ENCODE data around the gene MUS81. TPM values are rescaled to one million over a fixed set of nuclear protein-coding genes. Genes with fewer than 3 reads are reported as not detected.

The MUS81 gene
- total and polyA plus RNA-seq, 2 of the 13 experiments (the other 11 are each of a cell fraction or from before 2014, with no cell fraction given), result 25.6 to 30.2 TPM

DNA sequence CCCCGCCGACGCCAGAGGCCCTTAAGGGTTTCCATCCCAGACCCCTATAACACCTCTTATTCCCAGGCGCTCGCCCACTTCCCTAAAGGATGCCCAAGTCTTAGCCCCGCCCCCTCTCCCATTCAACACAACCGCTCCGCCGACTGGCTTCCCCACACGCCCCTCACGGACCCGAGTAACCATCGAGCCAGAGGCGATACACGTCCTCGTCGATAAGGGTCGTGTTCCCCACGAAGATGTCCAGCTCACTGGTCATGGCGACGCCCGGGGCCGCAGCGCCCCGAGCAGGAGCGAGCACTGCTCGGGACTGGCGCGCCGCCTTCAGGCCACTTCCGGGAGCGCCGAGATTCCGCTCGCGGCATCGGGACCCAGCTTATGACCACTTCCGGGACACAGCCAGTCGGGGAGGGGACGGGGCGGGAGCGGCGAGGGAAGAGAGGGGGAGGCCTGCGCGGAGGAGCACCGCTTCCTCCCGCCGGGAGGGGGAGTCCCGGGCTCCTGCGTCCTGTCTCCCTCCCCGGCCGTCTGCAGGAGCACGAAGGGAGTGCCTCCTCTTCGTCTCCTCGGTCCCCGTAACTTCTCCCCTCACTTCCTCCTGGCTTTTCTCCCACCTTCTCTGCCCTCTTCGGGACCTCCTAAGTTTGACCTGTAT lies 28.1 kb downstream of the MUS81 start, which contains the start of gene FIBP (continued):
- TF ChIP-seq ZNF646 (CRISPR knock-in tag; IDR thresholded peaks at IDR 0.05) (no peak), MLLT10 (CRISPR knock-in tag; IDR thresholded peaks at IDR 0.05) (no peak), ZNF530 (CRISPR knock-in tag; IDR thresholded peaks at IDR 0.05; ENCODE audit: low read depth) (no peak), ZFP90 (CRISPR knock-in tag; IDR thresholded peaks at IDR 0.05; ENCODE audit: borderline replicate concordance) (no peak), NAIF1 (CRISPR knock-in tag; IDR thresholded peaks at IDR 0.05; ENCODE audit: borderline replicate concordance) (no peak), HMG20B (CRISPR knock-in tag; conservative IDR thresholded peaks at IDR 0.05) (no peak), DNMT3B (CRISPR knock-in tag; conservative IDR thresholded peaks at IDR 0.05) (no peak), TP53 (CRISPR knock-in tag; conservative IDR thresholded peaks at IDR 0.05) (no peak), SOX13 (IDR thresholded peaks at IDR 0.05) (no peak; the same call in 1 of the 2 replicates), SOX13 (CRISPR knock-in tag; conservative IDR thresholded peaks at IDR 0.05 in 1 of 2, IDR thresholded peaks at IDR 0.05 in 1 of 2) (no peak; a peak in 2 of 4 replicates), EP300 (IDR thresholded peaks at IDR 0.05; ENCODE audit: low read depth in 2 of 2, low read length in 2 of 2) (peak in 1 of 2 experiments; percentile 60; a peak in 1 of 4 replicates), EP300 (CRISPR knock-in tag; IDR thresholded peaks at IDR 0.05; ENCODE audit: borderline replicate concordance) (no peak; the same call in 1 of the 2 replicates), KLF12 (CRISPR knock-in tag; IDR thresholded peaks at IDR 0.05; ENCODE audit: borderline replicate concordance) (0 out of 2 replicates have a peak, but pooled peaks have one; percentile 24), AKAP8 (CRISPR knock-in tag; IDR thresholded peaks at IDR 0.05) (no peak), ZNF335 (CRISPR knock-in tag; IDR thresholded peaks at IDR 0.05) (peak; percentile 63), TCF7L2 (IDR thresholded peaks at IDR 0.05; ENCODE audit: low read depth, low read length) (no peak), ZNF563 (CRISPR knock-in tag; IDR thresholded peaks at IDR 0.05) (no peak), U2AF2 (IDR thresholded peaks at IDR 0.05; ENCODE audit: low read depth, low read length) (no peak), MTERF4 (CRISPR knock-in tag; IDR thresholded peaks at IDR 0.05) (peak; percentile 17; the same call in 1 of the 2 replicates), DNMT1 (CRISPR knock-in tag; IDR thresholded peaks at IDR 0.05) (no peak)
- TF ChIP-seq, protein P1, sequence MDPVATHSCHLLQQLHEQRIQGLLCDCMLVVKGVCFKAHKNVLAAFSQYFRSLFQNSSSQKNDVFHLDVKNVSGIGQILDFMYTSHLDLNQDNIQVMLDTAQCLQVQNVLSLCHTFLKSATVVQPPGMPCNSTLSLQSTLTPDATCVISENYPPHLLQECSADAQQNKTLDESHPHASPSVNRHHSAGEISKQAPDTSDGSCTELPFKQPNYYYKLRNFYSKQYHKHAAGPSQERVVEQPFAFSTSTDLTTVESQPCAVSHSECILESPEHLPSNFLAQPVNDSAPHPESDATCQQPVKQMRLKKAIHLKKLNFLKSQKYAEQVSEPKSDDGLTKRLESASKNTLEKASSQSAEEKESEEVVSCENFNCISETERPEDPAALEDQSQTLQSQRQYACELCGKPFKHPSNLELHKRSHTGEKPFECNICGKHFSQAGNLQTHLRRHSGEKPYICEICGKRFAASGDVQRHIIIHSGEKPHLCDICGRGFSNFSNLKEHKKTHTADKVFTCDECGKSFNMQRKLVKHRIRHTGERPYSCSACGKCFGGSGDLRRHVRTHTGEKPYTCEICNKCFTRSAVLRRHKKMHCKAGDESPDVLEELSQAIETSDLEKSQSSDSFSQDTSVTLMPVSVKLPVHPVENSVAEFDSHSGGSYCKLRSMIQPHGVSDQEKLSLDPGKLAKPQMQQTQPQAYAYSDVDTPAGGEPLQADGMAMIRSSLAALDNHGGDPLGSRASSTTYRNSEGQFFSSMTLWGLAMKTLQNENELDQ (CRISPR knock-in tag; IDR thresholded peaks at IDR 0.05; ENCODE audit: borderline replicate concordance), result no peak

Measured in HepG2 (cell line).